Thymus (tissue), 2 donors: Measurements from ENCODE around the gene CCL28. TPM values are rescaled to one million over a fixed set of nuclear protein-coding genes. Genes with fewer than 3 reads are reported as not detected.

Experiments used
- polyA plus RNA-seq: library from polyadenylated mRNA; stranded (reverse); fragments of 200-250 nt; gene quantifications from one replicate; pipeline ENCODE4 v1.2.3, GENCODE V29; 2013
- total RNA-seq: library from RNA; stranded (reverse); fragments of 120-200 nt; gene quantifications from one replicate; pipeline ENCODE4 v1.2.4, GENCODE V29; 2013
- donor health status: healthy.

Gene CCL28
- total and polyA plus RNA-seq, 2 donors: 2.0 to 6.5 TPM

Other genes with a start within 250 kb of the CCL28 start
- 0.19 TPM for gene NIM1K, start 220.2 kb downstream of the CCL28 start, total RNA-seq
- gene NIM1K, start 220.2 kb downstream of the CCL28 start, polyA plus RNA-seq: 0.32 TPM
- 20.1 TPM for gene HMGCS1, start 99.0 kb downstream of the CCL28 start, total RNA-seq
- gene HMGCS1, start 99.0 kb downstream of the CCL28 start, polyA plus RNA-seq: 17.8 TPM
- gene TMEM267, start 71.5 kb upstream of the CCL28 start, total RNA-seq: 12.4 TPM
- 20.6 TPM for gene TMEM267, start 71.5 kb upstream of the CCL28 start, polyA plus RNA-seq
- 8.2 TPM for gene C5orf34, start 102.8 kb upstream of the CCL28 start, total RNA-seq
- 5.3 TPM for gene C5orf34, start 102.8 kb upstream of the CCL28 start, polyA plus RNA-seq
- gene PAIP1, start 144.7 kb upstream of the CCL28 start, total RNA-seq: 75.8 TPM
- 59.2 TPM for gene PAIP1, start 144.7 kb upstream of the CCL28 start, polyA plus RNA-seq
- 49.2 TPM for gene NNT, start 190.8 kb upstream of the CCL28 start, total RNA-seq
- gene NNT, start 190.8 kb upstream of the CCL28 start, polyA plus RNA-seq: 30.8 TPM